GM18499 (cell line): ENCODE data around the gene GPR63.

Experiments used
- ATAC-seq: cut with Tn5 transposase; IDR thresholded peaks from one replicate; pipeline ENCODE4 v1.9.1; 2021; ENCODE audit warnings: moderate number of reproducible peaks; ENCODE audit not compliant: insufficient read depth, unreplicated experiment

The GPR63 gene, protein sequence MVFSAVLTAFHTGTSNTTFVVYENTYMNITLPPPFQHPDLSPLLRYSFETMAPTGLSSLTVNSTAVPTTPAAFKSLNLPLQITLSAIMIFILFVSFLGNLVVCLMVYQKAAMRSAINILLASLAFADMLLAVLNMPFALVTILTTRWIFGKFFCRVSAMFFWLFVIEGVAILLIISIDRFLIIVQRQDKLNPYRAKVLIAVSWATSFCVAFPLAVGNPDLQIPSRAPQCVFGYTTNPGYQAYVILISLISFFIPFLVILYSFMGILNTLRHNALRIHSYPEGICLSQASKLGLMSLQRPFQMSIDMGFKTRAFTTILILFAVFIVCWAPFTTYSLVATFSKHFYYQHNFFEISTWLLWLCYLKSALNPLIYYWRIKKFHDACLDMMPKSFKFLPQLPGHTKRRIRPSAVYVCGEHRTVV

GRCh38 chr6:96837081-96837971, at the start of gene GPR63:
TSS of gene GPR63 (minus strand) at chr6:96837477. CDS start at chr6:96799731, 37,746 bp downstream.
- peak; percentile 62 for ATAC-seq

DNA sequence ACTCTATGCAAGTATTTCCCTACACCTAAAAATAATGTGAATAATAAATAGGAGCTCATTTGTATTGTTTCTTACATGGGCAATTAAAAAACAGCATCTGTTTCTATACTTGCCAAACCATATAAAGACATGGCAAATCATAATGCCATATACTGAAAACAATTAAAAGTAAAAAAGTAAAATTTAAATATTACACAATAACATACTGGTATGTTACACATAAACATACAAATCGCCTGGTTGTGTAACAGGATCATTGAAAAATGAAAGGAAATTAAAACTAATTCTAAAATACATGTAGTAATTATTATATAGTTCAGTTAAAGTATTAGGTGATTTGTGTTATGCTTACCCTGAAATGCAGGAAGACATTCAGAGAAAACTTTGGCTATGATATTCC, 49.2 kb upstream of the GPR63 start:
- no peak for ATAC-seq

- ATAC-seq: peak; percentile 90
Measured at GRCh38 chr6:96885187-96885631, 47.9 kb upstream of the GPR63 start.

GRCh38 chr6:96878143-96878542, 40.9 kb upstream of the GPR63 start:
- no peak for ATAC-seq

DNA sequence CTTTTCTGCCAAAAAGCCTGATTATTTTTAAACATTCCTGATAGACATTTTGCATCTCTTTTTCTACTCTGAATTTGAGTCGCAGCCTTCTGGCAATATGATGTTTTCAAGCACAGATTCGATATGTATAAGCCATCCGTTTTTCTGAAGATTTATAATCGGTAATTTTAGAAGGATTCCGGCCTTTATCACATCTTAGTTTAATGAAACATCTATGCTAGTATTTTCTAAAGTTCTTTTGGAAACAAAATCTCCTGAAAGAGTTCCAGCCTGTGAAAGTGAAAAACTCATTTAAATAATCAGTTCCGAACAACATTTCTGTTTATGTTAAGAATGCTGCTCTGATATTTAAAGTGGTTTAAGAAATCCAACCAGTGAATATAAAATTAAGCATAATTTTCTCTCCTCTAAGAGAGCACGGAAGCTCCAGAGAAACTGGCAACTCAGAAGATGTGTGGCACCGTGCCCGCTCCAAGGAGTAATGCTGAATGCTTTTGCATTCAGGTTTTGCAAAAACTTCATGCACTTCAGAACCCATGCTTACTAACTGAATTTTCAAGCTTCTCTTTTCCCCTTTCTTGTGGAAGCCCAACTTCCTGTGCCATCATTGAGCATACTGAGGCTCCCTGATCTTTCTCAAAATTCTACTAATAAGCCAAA, 39.7 kb upstream of the GPR63 start:
- no peak for ATAC-seq

DNA sequence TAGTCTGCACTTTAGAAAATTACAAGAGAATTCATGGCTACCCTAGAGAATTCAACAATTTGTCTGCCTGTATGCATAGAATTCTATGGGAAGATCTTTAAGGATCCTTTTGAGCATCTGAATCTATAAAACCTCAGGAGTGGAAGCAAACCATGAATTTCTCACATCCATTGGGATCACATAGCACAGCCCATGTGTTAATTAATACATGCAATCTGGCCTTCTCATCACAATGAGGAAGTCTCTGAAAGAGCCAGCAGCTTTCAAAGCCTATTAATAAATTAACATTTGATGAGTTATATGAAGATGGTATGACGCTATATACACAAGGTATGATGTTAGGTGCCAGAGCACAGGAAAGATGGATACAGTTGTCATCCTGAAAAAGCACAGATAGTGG, 35.7 kb upstream of the GPR63 start:
- ATAC-seq: no peak

GRCh38 chr6:96865055-96865405, 27.8 kb upstream of the GPR63 start:
- no peak for ATAC-seq

DNA sequence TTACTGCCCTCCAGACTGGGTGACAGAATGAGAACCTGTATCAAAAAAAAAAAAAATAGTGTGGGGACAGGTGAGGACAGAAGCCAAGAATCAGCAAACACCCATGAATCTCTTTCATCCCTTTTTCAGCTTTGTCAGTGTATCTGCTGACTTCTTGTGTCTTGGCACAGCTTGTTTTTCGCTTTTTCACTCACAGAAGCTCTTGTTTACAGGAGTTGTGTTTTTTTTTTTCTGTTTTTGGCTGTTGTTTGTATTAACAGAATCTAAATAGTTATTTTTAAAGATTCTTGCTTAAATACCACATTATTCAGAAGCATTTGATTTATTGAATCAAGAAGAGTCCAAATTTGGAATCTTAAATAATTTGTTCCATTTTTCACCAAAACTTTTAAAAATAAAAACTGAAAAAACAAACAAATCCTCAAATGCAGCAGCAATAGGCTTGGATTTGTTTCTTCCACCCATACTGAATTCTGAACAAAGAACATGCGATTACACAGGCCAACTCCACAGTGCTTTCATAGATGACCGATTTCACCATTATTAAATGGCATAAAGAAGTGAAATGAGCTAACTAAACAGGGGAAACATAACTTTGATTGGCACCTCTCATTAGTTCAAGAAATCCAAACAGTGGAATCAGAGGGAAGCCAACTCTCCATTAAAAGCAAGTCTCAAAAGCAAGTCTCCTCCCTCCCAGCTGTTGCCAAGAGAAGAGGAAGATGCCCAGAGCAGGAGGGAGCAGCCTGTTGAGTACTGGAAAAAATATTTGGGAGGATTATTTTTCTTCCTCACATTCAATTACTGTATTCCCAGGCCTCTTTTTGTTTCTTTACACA, 27.2 kb upstream of the GPR63 start:
- ATAC-seq: no peak

DNA sequence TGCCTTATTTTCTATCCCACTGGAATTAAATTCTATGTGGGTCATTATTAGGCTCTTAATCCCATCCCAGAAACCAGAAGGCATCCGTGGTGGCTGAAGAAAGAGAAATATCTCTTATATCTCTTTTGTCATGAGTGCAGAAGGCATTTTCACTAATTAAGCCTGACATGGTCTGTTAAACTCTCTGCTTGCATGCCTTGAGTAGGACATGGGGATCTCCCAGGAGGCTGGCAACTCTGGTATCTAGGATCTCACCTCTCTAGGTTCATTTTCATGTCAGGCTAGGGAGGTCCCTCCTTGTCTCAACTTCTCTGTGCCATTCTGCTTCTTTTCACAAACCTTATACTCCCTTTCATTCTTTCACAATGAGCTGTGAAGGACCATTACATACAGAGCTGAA, 25.3 kb upstream of the GPR63 start:
- ATAC-seq: no peak

DNA sequence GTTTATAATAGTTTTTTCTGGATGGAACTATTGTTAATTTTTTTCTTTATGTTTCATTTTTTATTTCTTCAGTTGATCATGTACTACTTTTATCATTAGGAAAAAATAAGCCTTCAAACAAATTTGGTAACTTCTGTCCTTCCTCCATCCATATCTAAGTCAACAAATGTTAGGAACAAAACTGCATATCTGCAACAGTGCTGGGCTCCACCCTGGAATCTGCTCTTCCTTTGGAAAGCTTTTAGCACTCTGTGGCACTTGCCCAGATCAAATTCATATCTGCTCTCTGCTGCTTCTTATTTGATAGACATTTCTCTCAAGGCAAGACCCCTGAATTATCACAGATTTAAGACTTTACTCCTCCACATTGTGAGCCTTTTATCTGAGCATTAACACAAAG, 24.3 kb upstream of the GPR63 start:
- no peak for ATAC-seq

DNA sequence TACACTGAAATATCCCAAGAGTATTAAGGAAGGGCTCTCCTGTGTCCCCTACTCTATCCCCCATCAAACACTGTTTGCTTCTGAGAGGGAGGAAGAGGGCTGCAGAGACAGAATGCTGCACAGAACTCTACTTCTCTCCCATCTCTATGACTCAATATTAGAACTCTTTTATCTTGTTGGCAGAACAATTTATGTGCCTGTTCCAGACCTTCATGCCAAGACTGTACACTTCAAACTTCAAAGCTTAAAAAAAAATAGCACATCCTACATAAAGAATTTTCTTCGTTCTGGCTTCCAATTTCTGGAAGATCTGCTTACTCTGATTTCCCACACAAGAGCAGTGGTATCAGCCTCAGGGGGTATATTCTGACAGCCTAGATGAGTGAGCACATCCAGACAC, 19.6 kb upstream of the GPR63 start:
- ATAC-seq: no peak

GRCh38 chr6:96853083-96853482, 15.8 kb upstream of the GPR63 start:
- ATAC-seq: no peak

- ATAC-seq: no peak
Measured at GRCh38 chr6:96852605-96853004, 15.3 kb upstream of the GPR63 start.

DNA sequence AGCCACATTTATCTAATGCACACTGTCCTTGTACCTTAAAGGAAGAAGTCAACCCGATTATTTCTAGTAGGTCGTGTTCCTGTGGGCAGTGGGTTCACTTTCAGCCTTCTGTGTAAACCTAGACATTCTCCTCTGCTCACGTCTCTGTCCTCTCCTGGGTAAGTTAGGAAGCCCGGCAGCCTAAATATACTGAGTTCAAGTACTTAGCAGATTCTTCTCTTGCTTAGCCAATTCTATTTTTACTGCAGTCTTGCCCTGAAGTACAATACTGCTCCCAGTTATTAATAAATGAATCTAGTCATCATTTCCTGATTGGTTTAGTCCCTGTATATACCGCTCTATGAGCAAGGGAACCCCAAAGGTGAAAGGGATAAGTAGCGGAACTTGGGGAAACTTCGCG, 14.6 kb upstream of the GPR63 start:
- no peak for ATAC-seq

- ATAC-seq: no peak
Measured at GRCh38 chr6:96849615-96850014, 12.3 kb upstream of the GPR63 start.

- ATAC-seq: no peak
Measured at GRCh38 chr6:96844530-96844929, 7.3 kb upstream of the GPR63 start.

DNA sequence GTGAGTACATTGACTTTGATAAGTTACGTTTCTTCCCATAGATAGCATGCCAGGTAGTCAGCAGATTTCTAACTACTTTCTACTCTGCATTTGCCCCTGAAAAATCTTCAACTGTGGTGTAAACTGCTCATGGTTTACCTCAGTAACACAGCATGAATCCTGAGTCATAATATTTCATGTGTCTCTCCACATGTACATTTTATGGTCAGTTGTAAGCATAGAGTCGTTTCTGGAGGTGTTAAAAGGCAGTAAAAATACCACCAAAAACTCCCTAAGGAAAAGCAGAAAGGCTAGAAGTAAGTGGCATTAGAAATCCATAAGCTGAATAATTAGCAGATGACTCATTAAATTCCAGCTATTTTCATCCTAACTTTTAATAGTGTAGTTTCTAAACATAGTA, 4.1 kb upstream of the GPR63 start:
- no peak for ATAC-seq

- peak; percentile 15 for ATAC-seq
Measured at GRCh38 chr6:96836631-96837080, 621 bp downstream of the GPR63 start.

DNA sequence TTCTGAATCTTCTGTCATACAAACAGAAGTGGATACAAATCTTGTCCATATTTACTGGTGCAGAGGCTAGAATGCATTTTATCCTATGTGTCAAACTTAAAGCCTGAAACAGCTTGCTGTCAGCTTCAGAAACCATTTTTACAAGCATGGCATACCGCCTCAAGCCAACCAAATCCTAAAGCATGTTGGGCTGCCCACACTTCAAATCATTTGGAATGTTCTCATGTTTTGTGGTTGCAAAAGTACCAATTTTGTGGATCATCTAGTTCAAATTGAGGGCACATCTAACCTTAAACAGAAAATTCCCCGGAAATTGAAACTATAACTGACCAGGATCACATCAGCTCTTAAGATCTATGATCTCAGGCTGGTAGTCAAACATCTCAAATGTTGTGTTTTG, 3.2 kb downstream of the GPR63 start:
- ATAC-seq: no peak

DNA sequence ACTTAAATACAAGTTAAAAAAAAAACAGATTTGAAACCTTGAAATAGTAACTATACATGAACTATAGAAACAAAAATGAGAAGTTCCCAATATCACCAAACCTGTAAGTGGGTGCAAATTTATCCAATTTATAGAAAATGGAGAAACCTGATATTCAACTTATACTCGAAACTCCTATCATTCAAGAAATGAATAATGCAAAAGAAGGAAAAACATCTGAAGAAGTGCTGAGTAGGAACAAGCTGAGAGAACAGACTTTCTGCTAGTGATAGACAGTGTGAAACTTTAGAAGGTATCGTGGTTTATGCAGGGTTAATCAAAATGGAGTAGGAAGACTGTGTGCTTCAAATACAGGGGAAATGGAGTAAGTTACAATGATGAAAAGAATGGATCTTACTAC, 4.5 kb downstream of the GPR63 start:
- ATAC-seq: no peak
